Measurements from ENCODE around the gene MKRN1.
"Not testable (repeated sequence)": the region's sequence is repeated elsewhere in the genome, so short reads cannot be mapped to it uniquely, and the experiment has no call there.

MKRN1 gene

DNA sequence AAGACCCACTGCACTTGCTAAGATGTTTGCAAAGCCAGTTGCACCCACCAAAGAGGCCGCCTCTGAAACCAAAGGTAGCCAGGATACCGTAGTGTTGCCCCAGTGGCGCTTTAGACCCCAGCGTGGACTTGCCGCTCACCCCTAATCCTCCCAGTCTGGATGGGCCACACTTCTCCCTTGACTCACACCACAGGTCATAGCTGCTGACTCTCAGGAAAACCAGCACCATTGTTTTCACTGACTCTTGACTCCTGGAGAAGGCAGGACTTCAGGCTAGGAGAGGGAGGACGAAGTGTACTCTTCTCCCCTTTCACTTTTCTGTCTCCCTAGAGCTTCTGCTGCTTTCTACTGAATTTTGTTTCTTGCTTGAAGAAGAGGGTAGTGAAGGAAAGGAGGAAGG is 53.2 kb downstream of the MKRN1 start:
- DNase-seq: no peak

DNA sequence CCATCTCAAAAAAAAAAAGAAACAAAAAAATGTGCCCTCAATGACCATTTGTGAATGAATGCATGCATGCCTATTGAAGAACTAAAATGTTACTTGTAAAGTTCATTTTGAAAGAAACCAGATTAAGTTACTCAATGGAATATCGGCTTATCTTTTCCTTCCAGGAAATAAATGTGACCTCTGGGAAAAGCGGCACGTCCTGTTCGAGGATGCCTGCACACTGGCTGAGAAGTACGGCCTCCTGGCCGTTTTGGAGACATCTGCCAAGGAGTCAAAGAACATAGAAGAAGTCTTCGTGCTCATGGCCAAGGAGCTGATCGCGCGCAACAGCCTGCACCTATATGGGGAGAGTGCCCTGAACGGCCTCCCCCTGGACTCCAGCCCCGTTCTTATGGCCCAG is 53.6 kb downstream of the MKRN1 start:
- DNase-seq: no peak

GRCh38 chr7:140423501-140423900 is 55.8 kb downstream of the MKRN1 start:
- no peak for DNase-seq

DNA sequence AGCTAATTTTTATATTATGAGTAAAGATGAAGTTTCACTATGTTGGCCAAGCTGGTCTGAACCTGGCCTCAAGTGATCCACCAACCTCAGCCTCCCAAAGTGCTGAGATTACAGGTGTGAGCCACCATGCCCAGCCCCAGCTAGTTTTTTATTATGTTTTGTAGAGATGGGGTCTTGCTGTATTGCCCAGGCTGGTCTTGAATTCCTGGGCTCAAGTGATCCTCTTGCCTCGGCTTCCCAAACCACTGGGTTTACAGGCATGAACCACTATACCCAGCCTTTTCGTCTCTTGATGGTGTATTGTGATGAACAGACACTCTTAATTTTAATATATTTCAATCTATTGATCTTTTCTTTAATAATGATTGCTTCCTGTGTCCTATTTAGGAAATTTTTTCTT is 57.8 kb downstream of the MKRN1 start:
- no peak for DNase-seq

GRCh38 chr7:140418653-140419052 is 60.7 kb downstream of the MKRN1 start:
- no peak for DNase-seq

GRCh38 chr7:140418156-140418472 is 61.2 kb downstream of the MKRN1 start:
- not testable (repeated sequence) for DNase-seq

DNA sequence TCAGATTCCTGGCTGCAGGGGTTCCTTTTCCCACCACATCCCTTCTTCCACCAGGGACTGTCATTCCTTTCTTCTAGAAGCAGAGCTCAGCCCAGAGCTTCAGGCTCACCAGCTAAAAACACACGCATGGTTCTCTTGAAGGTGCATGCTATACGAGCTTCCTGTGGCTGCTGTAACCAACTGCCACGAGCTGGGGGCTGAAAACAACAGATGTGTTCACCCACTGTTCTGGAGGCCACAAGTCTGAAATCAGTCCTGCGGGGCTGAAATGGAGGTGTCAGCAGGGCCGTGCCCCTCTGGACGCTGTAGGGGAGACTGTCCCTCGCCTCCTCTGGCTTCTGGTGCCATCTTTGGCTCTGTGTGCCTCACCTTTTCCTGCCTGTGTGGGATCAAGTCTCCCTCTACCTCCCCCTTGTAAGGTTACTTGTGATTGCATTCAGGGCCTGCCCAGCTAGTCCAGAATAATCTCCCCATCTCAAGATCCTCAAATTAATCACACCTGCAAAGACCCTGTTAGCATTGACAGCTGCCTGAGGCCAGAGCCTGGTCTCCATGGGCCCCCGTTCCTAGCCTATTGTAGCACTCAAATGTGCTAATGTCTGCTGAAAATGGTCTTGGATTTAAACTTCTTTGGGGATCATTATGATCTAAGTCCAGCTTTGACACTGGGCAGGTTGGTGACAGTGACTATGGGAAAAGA is 61.7 kb downstream of the MKRN1 start:
- no peak for DNase-seq

- no peak for DNase-seq
Observed at GRCh38 chr7:140416560-140416959, 62.7 kb downstream of the MKRN1 start.

GRCh38 chr7:140415816-140416215 is 63.5 kb downstream of the MKRN1 start:
- DNase-seq: not testable (repeated sequence)

GRCh38 chr7:140415361-140415760 is 63.9 kb downstream of the MKRN1 start:
- DNase-seq: no peak

DNA sequence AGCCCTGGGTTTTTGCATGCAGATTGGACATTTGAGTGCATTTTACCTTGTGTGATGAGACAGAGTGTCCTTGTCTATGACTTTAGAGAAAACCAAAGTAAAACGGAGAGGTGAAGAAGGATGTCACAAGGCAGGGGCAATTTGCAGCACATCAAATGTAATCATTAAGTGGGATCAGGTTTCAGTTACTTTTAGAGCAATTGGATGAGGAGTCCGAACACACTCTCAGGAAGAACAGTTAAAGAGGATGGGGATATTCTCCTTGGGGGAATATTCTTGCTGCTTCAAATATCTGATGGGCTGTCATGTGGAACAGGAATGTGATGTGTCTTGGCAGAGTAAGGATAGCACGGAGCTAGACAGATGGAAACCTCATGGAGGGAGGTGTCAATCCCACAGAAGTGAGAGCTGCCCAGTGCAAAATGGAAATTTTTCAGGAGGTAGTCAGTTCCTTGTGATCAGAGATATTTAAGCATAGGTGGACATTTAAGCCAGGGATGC is 74.7 kb downstream of the MKRN1 start:
- DNase-seq: no peak

DNA sequence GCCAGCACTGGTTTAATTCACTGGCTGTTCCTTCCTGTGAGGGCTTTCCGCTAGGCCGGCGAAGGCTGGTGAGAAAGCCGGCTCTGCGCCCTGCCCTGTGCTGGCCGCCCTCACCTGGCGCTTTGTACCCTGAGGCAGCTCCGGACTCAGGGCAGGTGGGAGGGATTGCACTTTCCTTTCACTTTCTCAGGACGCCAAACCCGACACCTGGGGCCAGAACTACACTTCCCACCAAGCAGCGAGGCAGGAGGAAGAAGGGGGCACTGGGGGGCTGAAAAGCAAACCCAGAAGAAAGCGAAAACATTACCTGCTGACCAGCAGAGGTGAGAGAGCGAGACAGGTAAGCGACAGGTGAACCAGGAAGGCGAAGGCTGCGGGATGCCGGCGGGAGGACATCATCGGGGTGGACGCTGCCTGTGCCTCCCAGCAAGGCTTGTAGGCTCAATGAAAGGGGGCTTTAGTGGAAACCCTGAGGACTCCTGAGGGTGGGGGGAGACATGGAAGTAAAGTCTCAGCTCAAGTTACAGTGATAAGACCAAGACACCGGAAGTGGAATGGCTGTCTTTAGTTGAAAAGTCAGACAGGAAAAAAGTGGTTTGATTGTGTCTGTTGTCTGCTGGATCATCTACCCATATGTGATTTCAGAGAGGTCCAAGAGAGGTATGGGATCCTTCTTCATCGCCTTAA is 75.3 kb downstream of the MKRN1 start, which contains the start of gene RAB19:
Gene RAB19 (plus strand): TSS at position 181 of the 687 bp plus-strand sequence. CDS start 3,589 bp downstream, outside the sequence.
- peak; percentile 38 for DNase-seq
